Gastrocnemius medialis (tissue), 4 donors: ENCODE measurements around the gene GPR3. TPM values are rescaled to one million over a fixed set of nuclear protein-coding genes. Genes with fewer than 3 reads are reported as not detected.
"Not testable (repeated sequence)": the region's sequence is repeated elsewhere in the genome, so short reads cannot be mapped to it uniquely, and the experiment has no call there.

ENCODE experiments used
- ATAC-seq, 2 donors: fragments of 150-250 bp; one replicate each; pipeline ENCODE4 v1.9.1; 2016
- DNase-seq, 2 donors: peaks; one replicate each; pipeline ENCODE4 v3.0.0-alpha.2; 2019
- H3K27ac ChIP-seq, 4 donors: fragments of 200-600 bp; sonication (generic); 1 replicate in 1 of 4; 2 replicates in 3 of 4; pipeline ENCODE4 v1.5.1; 2016 to 2018; ENCODE audit warnings: mild to moderate bottlenecking in 2 of 4, moderate library complexity in 1 of 4
- H3K27me3 ChIP-seq, 3 donors: fragments of 200-600 bp; sonication (generic) in 2 of 3; 1 replicate in 1 of 3; 2 replicates in 2 of 3; pipeline versions ENCODE4 v1.5.1 to v1.6.0; 2016 to 2019; ENCODE audit warnings: mild to moderate bottlenecking in 1 of 3, moderate library complexity in 1 of 3
- H3K36me3 ChIP-seq, 2 donors: fragments of 200-600 bp; sonication (generic) in 1 of 2; one replicate each; pipeline ENCODE4 v1.5.1; 2017 to 2018
- H3K4me1 ChIP-seq, 2 donors: fragments of 200-600 bp; sonication (generic) in 1 of 2; one replicate each; pipeline ENCODE4 v1.5.1; 2016 to 2017; ENCODE audit warnings: mild to moderate bottlenecking in 2 of 2
- H3K4me3 ChIP-seq, 4 donors: fragments of 200-600 bp; sonication (generic) in 3 of 4; 1 replicate in 1 of 4; 2 replicates in 3 of 4; pipeline ENCODE4 v1.5.1; 2016 to 2019; ENCODE audit warnings: mild to moderate bottlenecking in 2 of 4
- H3K9me3 ChIP-seq, 3 donors: fragments of 200-600 bp; sonication (generic) in 2 of 3; 1 replicate in 1 of 3; 2 replicates in 2 of 3; pipeline ENCODE4 v1.5.1; 2016 to 2019
- CTCF ChIP-seq, 5 experiments: fragments of 450-650 bp in 3 of 5; fragments of 200-600 bp in 2 of 5; sonication (generic) in 2 of 5; IDR thresholded peaks in 4 of 5; conservative IDR thresholded peaks in 1 of 5; 1 replicate in 4 of 5; 2 replicates in 1 of 5; pipeline ENCODE4 v1.5.1; 2016 to 2019; ENCODE audit warnings: antibody characterized with exemption in 5 of 5, mild to moderate bottlenecking in 3 of 5, moderate library complexity in 3 of 5
- POLR2A ChIP-seq, 2 donors: fragments of 450-650 bp; IDR thresholded peaks; one replicate each; pipeline ENCODE4 v1.6.1; 2017; ENCODE audit warnings: antibody characterized with exemption in 2 of 2, mild to moderate bottlenecking in 2 of 2, moderate library complexity in 2 of 2
- in situ Hi-C, 4 donors: fragments of 200-750 bp; cut with MboI; loops; one replicate each; pipeline versions ENCODE4 v1.15.0 to v1.8.0; 2017; ENCODE audit warnings: low sequenced_read_pairs in 4 of 4
- intact Hi-C: fragments of 100-400 bp; cut with DNase I; formaldehyde crosslinking; loops from one replicate; pipeline ENCODE4 v1.15.1; 2023; ENCODE audit warnings: low total_unique reads
- total RNA-seq, 4 donors: library from RNA; depleted of rRNA; stranded (reverse); fragments of >200 nt; gene quantifications; one replicate each; pipeline versions ENCODE4 v1.1.0 to v1.2.3, GENCODE V29; 2016

GPR3 gene
- total RNA-seq, 4 donors from 2014 or later = 0.23 to 0.51 (median 0.35) TPM; not detected in 1

- H3K27me3 ChIP-seq = peaks cover 0 to 5% (median 0%) of the 10 kb centered on the region in 3 donors
- peaks cover 9 to 14% of the 10 kb centered on the region in 2 donors for H3K4me1 ChIP-seq
- no peak for DNase-seq
- in situ Hi-C loops (no loop called here), intact Hi-C loops (no loop called here)
- no peaks in the 10 kb centered on the region for H3K36me3 ChIP-seq
- no peaks in the 10 kb centered on the region for H3K9me3 ChIP-seq
- H3K27ac ChIP-seq = no peak within 1 kb of the TSS
- no peak for TF ChIP-seq POLR2A (IDR thresholded peaks at IDR 0.05)
- no peak for TF ChIP-seq CTCF (IDR thresholded peaks at IDR 0.05 in 4 of 5, conservative IDR thresholded peaks at IDR 0.05 in 1 of 5)
- no peak for ATAC-seq
- H3K4me3 ChIP-seq = no peak within 1 kb of the TSS
Measured at GRCh38 chr1:27383039-27383605, 9.3 kb upstream of the GPR3 start, which contains the start of gene CD164L2. CD164L2 (minus strand) TSS chr1:27383333; CDS start chr1:27383239, 94 bp downstream.

- in situ Hi-C loops = no loop called here
Measured at GRCh38 chr1:27383661-27384060, 8.8 kb upstream of the GPR3 start.

GRCh38 chr1:27384797-27385196, 7.6 kb upstream of the GPR3 start:
- not testable (repeated sequence) for H3K27me3 ChIP-seq, H3K27ac ChIP-seq, H3K36me3 ChIP-seq, DNase-seq, H3K9me3 ChIP-seq, H3K4me3 ChIP-seq, ATAC-seq
- H3K4me1 ChIP-seq = peaks cover 9 to 18% of the 10 kb centered on the region in 2 donors
- in situ Hi-C loops = loop anchor here in 2 of 4 donors (5.0 kb wide), 1 partner anchor 82 kb away; no protein-coding TSS in a partner anchor
- intact Hi-C loops = loop anchor here (5.0 kb wide), 1 partner anchor 282 kb away; no protein-coding TSS in a partner anchor

More at GRCh38 chr1:27383661-27384060, 8.8 kb upstream of the GPR3 start:
- Histone ChIP-seq H3K4me1 (peaks cover 9 to 16% of the 10 kb centered on the region in 2 donors), H3K4me3 (no peak overlapping the region), H3K27ac (no peak overlapping the region), H3K36me3 (no peaks in the 10 kb centered on the region), H3K27me3 (peaks cover 0 to 5% (median 0%) of the 10 kb centered on the region in 3 donors), H3K9me3 (no peaks in the 10 kb centered on the region)
- TF ChIP-seq POLR2A (IDR thresholded peaks at IDR 0.05) (no peak), CTCF (IDR thresholded peaks at IDR 0.05 in 4 of 5, conservative IDR thresholded peaks at IDR 0.05 in 1 of 5) (no peak)
- ATAC-seq (no peak), DNase-seq (no peak)
- intact Hi-C loops = no loop called here

GRCh38 chr1:27388337-27389005, 4.0 kb upstream of the GPR3 start:
- no peaks in the 10 kb centered on the region for H3K27me3 ChIP-seq
- peak overlapping the region in 2 of 4 donors; percentile 5 to 46 for H3K27ac ChIP-seq
- intact Hi-C loops = loop anchor here (1.0 to 5.0 kb wide), 4 partner anchors 22 to 286 kb away; partner anchors contain the start of gene MAP3K6
- DNase-seq (peak; percentile 57 to 66), ATAC-seq (peak in 1 of 2 donors; percentile 69)
- no peaks in the 10 kb centered on the region for H3K9me3 ChIP-seq
- in situ Hi-C loops = loop anchor here in 2 of 4 donors (5.0 kb wide), 1 partner anchor 86 kb away; no protein-coding TSS in a partner anchor
- no peaks in the 10 kb centered on the region for H3K36me3 ChIP-seq
- H3K4me1 ChIP-seq = peaks cover 12 to 13% of the 10 kb centered on the region in 2 donors
- no peak overlapping the region for H3K4me3 ChIP-seq
- no peak for TF ChIP-seq POLR2A (IDR thresholded peaks at IDR 0.05)
- peak; percentile 77 to 93 (median 89) for TF ChIP-seq CTCF (IDR thresholded peaks at IDR 0.05 in 4 of 5, conservative IDR thresholded peaks at IDR 0.05 in 1 of 5)
